T-cell (primary cell): ENCODE results near the gene BFSP2. TPM values are rescaled to one million over a fixed set of nuclear protein-coding genes. Genes with fewer than 3 reads are reported as not detected.
A peak's percentile ranks its signal among the peaks of the same experiment; 100 is the strongest.

ENCODE experiments used
- ATAC-seq, 4 experiments: fragments of 200-7000 bp in 3 of 4; fragments of 150-1000 bp in 1 of 4; cut with Tn5 transposase; replicated peaks in 1 of 4; 1 replicate in 3 of 4; 2 replicates in 1 of 4; pipeline ENCODE4 v1.10.0; 2021; ENCODE audit warnings: moderate library complexity in 3 of 4, mild to moderate bottlenecking in 2 of 4, moderate number of reproducible peaks in 1 of 4
- CTCF ChIA-PET, 2 donors: fragments of 300-600 bp; sonication (Branson Sonifier 250); formaldehyde crosslinking; loops; one replicate each; lab custom pipeline; 2022; ENCODE audit warnings: antibody characterized with exemption in 2 of 2; lab: Charles Lee
- POLR2A ChIA-PET, 2 donors: fragments of 300-600 bp; sonication (Branson Sonifier 250); formaldehyde crosslinking; loops; one replicate each; lab custom pipeline; 2022; ENCODE audit warnings: antibody characterized with exemption in 2 of 2; lab: Charles Lee
- DNase-seq, 35 experiments: peaks; one replicate each; pipeline versions ENCODE4 v3.0.0 to v3.0.0-alpha.2; 2013 to 2023
- H3K27ac ChIP-seq: one replicate; pipeline ENCODE4 v1.5.1; 2013; ENCODE audit warnings: low read length
- H3K27me3 ChIP-seq, 2 experiments: replicated peaks in 1 of 2; 1 replicate in 1 of 2; 2 replicates in 1 of 2; pipeline versions ENCODE4 v1.6.1 to v1.7.0; 2013; ENCODE audit warnings: low read length in 1 of 2, mixed read lengths in 1 of 2; ENCODE audit not compliant: control insufficient read depth in 2 of 2, insufficient read depth in 2 of 2; ENCODE audit errors: extremely low read depth in 1 of 2
- H3K36me3 ChIP-seq, 2 donors: 1 replicate in 1 of 2; 2 replicates in 1 of 2; pipeline versions ENCODE4 v1.6.1 to v1.7.0; 2013; ENCODE audit warnings: low read length in 1 of 2; ENCODE audit not compliant: control insufficient read depth in 2 of 2, insufficient read depth in 1 of 2; ENCODE audit errors: extremely low read depth in 1 of 2
- H3K4me1 ChIP-seq, 2 experiments: 1 replicate in 1 of 2; 2 replicates in 1 of 2; pipeline versions ENCODE4 v1.6.1 to v1.7.0; 2013; ENCODE audit warnings: low read length in 2 of 2, mixed read lengths in 1 of 2; ENCODE audit not compliant: insufficient read depth in 2 of 2, control insufficient read depth in 1 of 2; ENCODE audit errors: extremely low read depth in 1 of 2
- H3K4me3 ChIP-seq, 2 donors: 1 replicate in 1 of 2; 2 replicates in 1 of 2; pipeline versions ENCODE4 v1.5.1 to v1.7.0; 2013; ENCODE audit warnings: mild to moderate bottlenecking in 2 of 2, low read length in 1 of 2, moderate library complexity in 1 of 2; ENCODE audit not compliant: control insufficient read depth in 1 of 2; ENCODE audit errors: extremely low read depth in 1 of 2
- H3K9me3 ChIP-seq: 2 replicates; pipeline ENCODE4 v1.7.0; 2013
- H3K27ac Mint-ChIP-seq, 2 donors: one replicate each; pipeline ENCODE4 v1.8.0; 2020 to 2021; ENCODE audit warnings: mild to moderate bottlenecking in 2 of 2, mixed read lengths in 2 of 2
- H3K27me3 Mint-ChIP-seq, 2 donors: one replicate each; pipeline ENCODE4 v1.8.0; 2021 to 2022; ENCODE audit warnings: mixed read lengths in 2 of 2
- H3K36me3 Mint-ChIP-seq: one replicate; pipeline ENCODE4 v1.8.0; 2021; ENCODE audit warnings: mixed read lengths
- H3K4me1 Mint-ChIP-seq, 3 donors: one replicate each; pipeline ENCODE4 v1.8.0; 2020 to 2022; ENCODE audit warnings: mixed read lengths in 3 of 3, mild to moderate bottlenecking in 1 of 3
- H3K4me3 Mint-ChIP-seq, 3 donors: one replicate each; pipeline ENCODE4 v1.8.0; 2020 to 2022; ENCODE audit warnings: mild to moderate bottlenecking in 3 of 3, mixed read lengths in 3 of 3, moderate library complexity in 3 of 3
- H3K9me3 Mint-ChIP-seq, 3 donors: one replicate each; pipeline ENCODE4 v1.8.0; 2020 to 2022; ENCODE audit warnings: mixed read lengths in 3 of 3
- WGBS: methylation state at CpG from one replicate; pipeline ENCODE4 v1.1.5; 2013; ENCODE audit warnings: missing lambda C conversion rate; ENCODE audit not compliant: insufficient coverage; 5-methylcytosine and 5-hydroxymethylcytosine counted together
- total RNA-seq, 35 experiments: library from RNA in 6 of 35; stranded (reverse) in 6 of 35; fragments of 120-200 nt in 1 of 35; gene quantifications; one replicate each; pipeline versions ENCODE4 v1.2.1 to v1.2.4 and lab custom pipeline; 2013 to 2026

Gene BFSP2
- total RNA-seq, 5 donors from 2014 or later (not counting 1 experiment from before 2014, with no cell fraction given), result 0.98 TPM; not detected in 4

DNA sequence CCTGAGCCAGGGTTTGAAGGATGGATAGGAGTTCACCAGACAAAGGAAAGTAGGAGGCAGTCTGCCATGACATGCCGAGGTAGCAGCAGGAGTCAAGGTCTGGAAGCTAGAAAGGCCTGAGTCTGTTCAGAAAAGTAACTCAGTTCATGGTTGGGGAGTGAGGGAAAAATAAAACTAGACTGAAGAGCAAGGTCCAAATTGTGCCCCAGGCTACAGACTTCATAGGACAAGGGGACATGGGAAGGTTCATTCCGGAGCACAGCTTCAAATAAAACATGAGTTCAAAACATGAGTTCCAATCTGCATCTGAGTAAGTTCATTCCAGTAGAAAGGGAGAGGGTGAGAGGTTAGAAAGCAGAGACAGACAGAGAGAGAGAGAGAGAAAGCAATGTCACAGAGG lies 39.7 kb downstream of the BFSP2 start:
- Mint-ChIP-seq H3K9me3 (peaks cover 4 to 8% (median 8%) of the 10 kb centered on the region in 3 donors), H3K4me1 (peaks cover 18 to 33% (median 27%) of the 10 kb centered on the region in 3 donors), H3K27me3 (no peaks in the 10 kb centered on the region), H3K4me3 (peak overlapping the region in 1 of 3 donors; percentile 25), H3K27ac (peak overlapping the region in 1 of 2 donors; percentile 2), H3K36me3 (peaks cover 8% of the 10 kb centered on the region)
- ChIA-PET CTCF (no interaction called here), POLR2A (no interaction called here)
- H3K27ac ChIP-seq, result no peak overlapping the region
- H3K36me3 ChIP-seq, result no peaks in the 10 kb centered on the region
- ATAC-seq (no peak), DNase-seq (no peak)
- H3K9me3 ChIP-seq, result no peaks in the 10 kb centered on the region
- no peaks in the 10 kb centered on the region for H3K27me3 ChIP-seq
- WGBS, result 100% methylated on average over 1 of the region's 2 CpGs
- H3K4me1 ChIP-seq, result peaks cover 2 to 20% of the 10 kb centered on the region in 2 experiments
- no peak overlapping the region for H3K4me3 ChIP-seq

DNA sequence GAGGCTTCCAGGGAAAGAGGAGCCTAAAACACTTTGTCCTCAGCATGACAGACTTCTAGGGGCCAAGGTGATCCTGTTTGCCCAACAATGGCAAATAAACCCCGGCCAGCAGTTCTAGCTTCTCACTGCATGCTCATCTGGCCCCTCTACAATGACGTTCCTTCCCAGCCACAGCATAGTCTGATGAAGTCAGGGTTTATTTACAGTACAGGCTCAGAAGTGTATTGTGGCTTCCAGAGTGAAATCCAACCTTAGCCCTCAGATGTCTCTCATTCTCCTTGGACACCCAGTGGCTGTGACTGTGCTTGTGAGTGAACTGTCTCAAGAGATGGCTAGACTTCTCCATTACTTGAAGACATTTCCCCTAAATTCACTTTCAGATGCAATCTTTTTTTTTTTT lies 40.8 kb downstream of the BFSP2 start:
- no peak overlapping the region for H3K27ac Mint-ChIP-seq
- POLR2A ChIA-PET, result no interaction called here

GRCh38 chr3:133441867-133442270 lies 42.0 kb downstream of the BFSP2 start:
- CTCF ChIA-PET, result no interaction called here
- H3K4me3 ChIP-seq, result peak overlapping the region; percentile 32 to 49

More for the DNA sequence above, 40.8 kb downstream of the BFSP2 start:
- Histone ChIP-seq H3K4me3 (no peak overlapping the region), H3K27me3 (no peaks in the 10 kb centered on the region), H3K4me1 (peaks cover 2 to 20% of the 10 kb centered on the region in 2 experiments), H3K9me3 (no peaks in the 10 kb centered on the region), H3K27ac (no peak overlapping the region), H3K36me3 (no peaks in the 10 kb centered on the region)
- peaks cover 4 to 8% (median 8%) of the 10 kb centered on the region in 3 donors for H3K9me3 Mint-ChIP-seq
- no peaks in the 10 kb centered on the region for H3K27me3 Mint-ChIP-seq
- ATAC-seq, result no peak
- peaks cover 8% of the 10 kb centered on the region for H3K36me3 Mint-ChIP-seq
- 86% methylated on average over 1 of the region's 2 CpGs for WGBS
- H3K4me3 Mint-ChIP-seq, result no peak overlapping the region
- CTCF ChIA-PET, result no interaction called here
- peaks cover 23 to 33% (median 27%) of the 10 kb centered on the region in 3 donors for H3K4me1 Mint-ChIP-seq
- DNase-seq, result no peak

GRCh38 chr3:133442518-133442917 lies 42.7 kb downstream of the BFSP2 start:
- DNase-seq (no peak), ATAC-seq (peak in 1 of 4 experiments; percentile 7)
- H3K4me1 Mint-ChIP-seq, result peaks cover 23 to 38% (median 27%) of the 10 kb centered on the region in 3 donors
- H3K27me3 ChIP-seq, result no peaks in the 10 kb centered on the region
- H3K9me3 ChIP-seq, result no peaks in the 10 kb centered on the region
- 0% methylated on average over 1 of the region's 1 CpG for WGBS
- peak overlapping the region; percentile 90 to 98 for H3K27ac Mint-ChIP-seq
- peaks cover 8% of the 10 kb centered on the region for H3K36me3 Mint-ChIP-seq
- no peaks in the 10 kb centered on the region for H3K27me3 Mint-ChIP-seq
- H3K9me3 Mint-ChIP-seq, result peaks cover 4 to 8% (median 8%) of the 10 kb centered on the region in 3 donors
- ChIA-PET CTCF (no interaction called here), POLR2A (interaction anchor here in 1 of 2 donors (1.3 kb wide), 1 partner anchor 10 kb away, joined by 4 read pairs; no protein-coding TSS in a partner anchor)
- no peak overlapping the region for H3K27ac ChIP-seq
- H3K36me3 ChIP-seq, result no peaks in the 10 kb centered on the region
- H3K4me3 ChIP-seq, result no peak overlapping the region
- H3K4me3 Mint-ChIP-seq, result peak overlapping the region; percentile 73 to 79 (median 75)
- peaks cover 2 to 20% of the 10 kb centered on the region in 2 experiments for H3K4me1 ChIP-seq

More at GRCh38 chr3:133441867-133442270, 42.0 kb downstream of the BFSP2 start:
- peaks cover 23 to 36% (median 27%) of the 10 kb centered on the region in 3 donors for H3K4me1 Mint-ChIP-seq
- H3K36me3 Mint-ChIP-seq, result peaks cover 8% of the 10 kb centered on the region
- H3K27ac Mint-ChIP-seq, result peak overlapping the region; percentile 90 to 98
- peak in 5 of 35 experiments; percentile 9 to 37 (median 17) for DNase-seq
- H3K9me3 Mint-ChIP-seq, result peaks cover 4 to 8% (median 8%) of the 10 kb centered on the region in 3 donors
- 45% methylated on average over 1 of the region's 3 CpGs for WGBS
- Histone ChIP-seq H3K36me3 (no peaks in the 10 kb centered on the region), H3K27me3 (no peaks in the 10 kb centered on the region), H3K9me3 (no peaks in the 10 kb centered on the region), H3K27ac (peak overlapping the region; percentile 70), H3K4me1 (peaks cover 2 to 20% of the 10 kb centered on the region in 2 experiments)
- H3K27me3 Mint-ChIP-seq, result no peaks in the 10 kb centered on the region
- ATAC-seq, result peak; percentile 68 to 81 (median 81)
- H3K4me3 Mint-ChIP-seq, result peak overlapping the region; percentile 73 to 79 (median 75)
- POLR2A ChIA-PET, result interaction anchor here in 1 of 2 donors (0.6 to 1.3 kb wide), 2 partner anchors 10 to 11 kb away, joined by 4 read pairs; no protein-coding TSS in a partner anchor

- DNase-seq (no peak), ATAC-seq (peak in 1 of 4 experiments; percentile 37)
- no peaks in the 10 kb centered on the region for H3K9me3 ChIP-seq
- peaks cover 8% of the 10 kb centered on the region for H3K36me3 Mint-ChIP-seq
- H3K27ac Mint-ChIP-seq, result peak overlapping the region; percentile 72 to 78
- no peaks in the 10 kb centered on the region for H3K27me3 ChIP-seq
- WGBS, result 0% methylated on average over 1 of the region's 5 CpGs
- H3K4me1 ChIP-seq, result peaks cover 2 to 29% of the 10 kb centered on the region in 2 experiments
- POLR2A ChIA-PET, result no interaction called here
- peaks cover 4 to 8% (median 8%) of the 10 kb centered on the region in 3 donors for H3K9me3 Mint-ChIP-seq
- no peak overlapping the region for H3K27ac ChIP-seq
- H3K27me3 Mint-ChIP-seq, result no peaks in the 10 kb centered on the region
- H3K4me1 Mint-ChIP-seq, result peaks cover 30 to 45% (median 40%) of the 10 kb centered on the region in 3 donors
- CTCF ChIA-PET, result interaction anchor here in 1 of 2 donors (0.5 kb wide), 1 partner anchor 1037 kb away, joined by 3 read pairs; no protein-coding TSS in a partner anchor
- H3K4me3 ChIP-seq, result no peak overlapping the region
- H3K4me3 Mint-ChIP-seq, result no peak overlapping the region
- no peaks in the 10 kb centered on the region for H3K36me3 ChIP-seq
These were observed 44.0 kb downstream of the BFSP2 start for GRCh38 chr3:133443649-133444422.

DNA sequence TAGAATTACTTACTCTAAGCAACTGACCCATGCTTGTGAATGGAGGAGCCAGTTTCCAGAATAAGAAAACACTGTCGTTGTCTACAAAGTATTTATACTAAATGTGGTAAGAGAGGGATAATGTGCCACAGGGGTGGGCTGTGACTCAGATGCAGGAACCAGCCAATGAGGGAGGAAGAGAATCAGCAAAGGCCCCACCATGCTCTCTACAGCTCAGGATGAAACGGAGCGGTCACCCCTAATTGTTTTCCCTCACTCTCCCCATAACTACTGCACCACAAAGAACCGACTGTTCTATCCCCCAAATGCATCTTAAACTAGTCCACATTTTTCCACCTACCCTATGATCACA lies 44.5 kb downstream of the BFSP2 start:
- Mint-ChIP-seq H3K36me3 (peaks cover 5% of the 10 kb centered on the region), H3K4me1 (peaks cover 36 to 50% (median 45%) of the 10 kb centered on the region in 3 donors), H3K9me3 (peaks cover 4 to 5% (median 5%) of the 10 kb centered on the region in 3 donors), H3K27ac (no peak overlapping the region), H3K4me3 (no peak overlapping the region), H3K27me3 (no peaks in the 10 kb centered on the region)
- Histone ChIP-seq H3K27me3 (no peaks in the 10 kb centered on the region), H3K4me3 (no peak overlapping the region), H3K9me3 (no peaks in the 10 kb centered on the region), H3K27ac (no peak overlapping the region), H3K4me1 (peaks cover 2 to 29% of the 10 kb centered on the region in 2 experiments), H3K36me3 (no peaks in the 10 kb centered on the region)
- ATAC-seq (no peak), DNase-seq (no peak)
- CTCF ChIA-PET, result interaction anchor here in 1 of 2 donors (0.5 kb wide), 1 partner anchor 1036 kb away, joined by 3 read pairs; no protein-coding TSS in a partner anchor
- 100% methylated on average over 1 of the region's 4 CpGs for WGBS
- POLR2A ChIA-PET, result no interaction called here
